GM18520 (cell line): ENCODE measurements around the gene TFR2.
"Not testable (repeated sequence)": the region's sequence is repeated elsewhere in the genome, so short reads cannot be mapped to it uniquely, and the experiment has no call there.

ENCODE experiments used
- ATAC-seq: cut with Tn5 transposase; IDR thresholded peaks from one replicate; pipeline ENCODE4 v1.9.1; 2021; ENCODE audit not compliant: unreplicated experiment

TFR2 gene

GRCh38 chr7:100678291-100678984 lies 37.1 kb upstream of the TFR2 start:
- ATAC-seq = no peak

DNA sequence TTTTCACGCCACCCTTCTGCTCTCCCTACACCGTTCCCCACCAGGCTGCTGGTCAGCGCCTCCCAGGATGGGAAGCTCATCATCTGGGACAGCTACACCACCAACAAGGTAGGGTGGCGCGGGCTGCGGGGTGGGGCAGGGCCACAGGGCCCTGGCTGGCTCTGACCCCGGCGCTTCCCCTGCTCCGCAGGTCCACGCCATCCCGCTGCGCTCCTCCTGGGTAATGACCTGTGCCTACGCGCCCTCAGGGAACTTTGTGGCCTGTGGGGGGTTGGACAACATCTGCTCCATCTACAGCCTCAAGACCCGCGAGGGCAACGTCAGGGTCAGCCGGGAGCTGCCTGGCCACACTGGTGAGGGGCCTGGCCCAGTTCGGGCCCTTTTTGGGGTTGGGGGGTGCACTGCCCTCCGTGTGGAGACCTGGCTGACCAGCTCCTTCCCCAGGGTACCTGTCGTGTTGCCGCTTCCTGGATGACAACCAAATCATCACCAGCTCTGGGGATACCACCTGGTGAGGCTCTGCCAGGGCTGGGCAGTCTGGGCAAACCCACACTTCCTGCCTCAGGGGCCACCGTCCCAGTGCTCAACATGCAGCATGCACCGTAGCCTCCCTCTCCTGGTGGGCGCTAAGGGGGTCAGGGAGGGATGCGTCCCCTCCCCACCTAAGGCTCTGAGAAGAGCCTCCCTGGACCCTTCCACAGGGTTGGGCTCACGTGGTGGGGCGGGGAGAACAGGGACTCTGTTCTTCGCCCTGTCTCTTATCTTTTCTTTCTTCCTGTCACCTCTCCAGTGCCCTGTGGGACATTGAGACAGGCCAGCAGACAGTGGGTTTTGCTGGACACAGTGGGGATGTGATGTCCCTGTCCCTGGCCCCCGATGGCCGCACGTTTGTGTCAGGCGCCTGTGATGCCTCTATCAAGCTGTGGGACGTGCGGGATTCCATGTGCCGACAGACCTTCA lies 36.2 kb upstream of the TFR2 start:
- ATAC-seq = no peak

GRCh38 chr7:100676501-100677306 lies 35.4 kb upstream of the TFR2 start:
- no peak for ATAC-seq

GRCh38 chr7:100675581-100676350 lies 34.4 kb upstream of the TFR2 start:
- ATAC-seq = peak; percentile 20

DNA sequence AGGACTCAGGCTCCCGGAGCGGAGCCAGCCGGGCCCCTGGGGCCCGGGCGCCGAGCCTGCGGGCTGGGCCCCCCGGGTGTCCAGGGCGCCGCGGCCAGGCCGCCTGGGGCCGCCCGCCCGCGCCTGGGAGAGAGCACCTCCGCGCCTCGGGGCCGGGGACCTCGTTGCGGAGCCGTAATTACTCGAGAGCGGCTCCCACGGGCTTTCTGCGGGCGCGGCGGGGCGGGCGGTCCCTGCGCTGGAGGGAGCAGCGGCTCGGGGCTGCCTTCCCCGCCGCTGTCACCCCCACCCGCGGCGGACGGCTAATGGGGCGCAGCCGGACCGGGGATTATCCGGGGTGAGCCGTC lies 33.7 kb upstream of the TFR2 start:
- no peak for ATAC-seq

DNA sequence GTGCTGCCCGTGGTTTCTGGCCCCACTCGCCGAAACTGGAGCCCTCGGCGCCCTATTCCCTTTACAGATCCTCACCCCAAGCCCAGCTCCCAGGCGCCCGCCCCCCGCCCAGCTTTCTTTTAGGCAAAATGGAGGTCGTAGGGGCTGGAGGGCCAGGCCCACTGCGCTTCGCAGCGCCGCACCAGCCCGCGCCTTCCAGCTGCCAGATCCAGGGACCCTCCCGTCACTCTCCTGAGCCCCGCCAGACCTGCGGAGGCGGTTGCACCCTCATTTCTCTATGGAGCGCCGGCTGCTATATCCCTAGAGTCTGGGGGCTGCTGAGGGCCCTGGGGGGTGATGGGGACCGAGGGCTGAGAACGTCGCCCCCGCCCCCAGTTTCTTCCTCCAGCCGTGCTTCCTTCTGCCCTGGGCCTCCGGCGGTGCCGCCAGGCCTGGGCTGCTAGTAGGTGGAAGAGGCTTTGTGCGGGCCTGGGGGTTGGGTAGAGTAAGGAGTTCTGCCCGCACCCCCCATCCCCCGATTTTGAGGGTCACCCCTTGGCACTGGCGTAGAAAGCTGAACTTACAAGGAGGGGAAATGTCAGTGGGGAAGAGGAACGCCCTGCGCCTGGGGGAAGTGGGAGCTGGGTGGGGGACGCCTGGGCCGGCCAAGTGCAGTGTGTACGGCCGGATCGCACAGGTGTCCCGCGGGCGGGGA lies 33.2 kb upstream of the TFR2 start:
- no peak for ATAC-seq

DNA sequence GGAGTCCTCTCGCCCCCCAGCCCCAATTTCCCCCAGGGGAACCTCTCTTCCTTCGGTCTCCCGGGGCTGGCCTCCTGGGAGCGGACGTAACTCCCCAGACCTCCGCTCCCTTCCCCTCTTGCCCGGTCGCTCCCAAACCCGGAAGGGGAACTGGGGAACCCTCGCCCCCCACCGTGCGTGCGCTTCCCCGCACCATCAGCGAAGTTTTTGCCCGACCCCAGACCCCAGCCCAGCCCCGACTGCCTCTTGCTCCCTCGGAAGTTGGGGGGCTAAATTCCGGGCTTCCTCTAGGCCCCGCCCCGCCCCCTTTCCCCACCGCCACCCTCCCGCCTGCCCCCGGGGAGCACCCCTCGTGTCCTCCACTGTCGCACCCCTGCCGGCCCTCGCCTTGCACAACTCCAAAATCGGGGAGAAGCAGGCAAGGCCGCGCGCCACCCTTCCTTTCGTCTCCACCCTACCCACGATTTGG lies 32.6 kb upstream of the TFR2 start:
- no peak for ATAC-seq

GRCh38 chr7:100673302-100673941 lies 32.1 kb upstream of the TFR2 start, which contains the start of gene GNB2:
TSS of gene GNB2 (plus strand) at chr7:100673740. CDS start at chr7:100676266, 2,526 bp downstream.
- ATAC-seq = peak; percentile 62

GRCh38 chr7:100671353-100672327 lies 30.3 kb upstream of the TFR2 start:
- no peak for ATAC-seq

DNA sequence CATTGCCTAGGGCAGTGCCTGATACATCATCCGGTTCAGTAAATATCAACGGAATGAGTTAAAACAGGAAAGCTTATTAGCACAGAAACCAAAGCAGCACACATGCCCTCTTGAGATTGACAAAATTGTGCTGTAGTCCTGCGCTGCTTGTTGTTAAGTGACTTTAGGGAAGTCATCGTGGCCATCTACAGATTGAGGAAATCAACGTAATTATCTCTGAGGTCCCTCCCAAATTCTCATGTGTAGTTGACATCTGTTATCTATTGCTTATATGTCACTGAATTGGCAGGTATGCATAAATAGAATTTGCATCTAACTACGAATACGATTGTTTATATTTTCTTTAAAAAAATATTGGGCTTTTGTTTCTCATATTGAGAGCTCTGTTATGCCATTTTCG lies 28.7 kb upstream of the TFR2 start:
- no peak for ATAC-seq

DNA sequence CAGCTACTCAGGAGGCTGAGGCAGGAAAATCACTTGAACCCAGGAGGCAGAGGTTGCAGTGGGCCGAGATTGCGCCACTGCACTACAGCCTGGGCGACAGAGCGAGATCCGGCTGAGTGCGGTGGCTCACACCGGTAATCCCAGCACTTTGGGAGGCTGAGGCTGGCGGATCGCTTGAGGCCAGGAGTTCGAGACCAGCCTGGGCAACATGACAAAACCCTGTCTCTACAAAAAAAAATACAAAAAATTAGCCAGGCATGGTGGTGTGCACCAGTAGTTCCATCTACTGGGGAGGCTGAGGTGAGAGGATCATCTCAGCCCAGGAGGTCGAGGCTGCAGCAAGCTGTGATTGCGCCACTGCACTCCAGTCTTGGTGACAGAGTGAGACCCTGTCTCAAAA lies 27.8 kb upstream of the TFR2 start:
- not testable (repeated sequence) for ATAC-seq

- no peak for ATAC-seq
Observed at GRCh38 chr7:100668069-100668449, 26.7 kb upstream of the TFR2 start.

DNA sequence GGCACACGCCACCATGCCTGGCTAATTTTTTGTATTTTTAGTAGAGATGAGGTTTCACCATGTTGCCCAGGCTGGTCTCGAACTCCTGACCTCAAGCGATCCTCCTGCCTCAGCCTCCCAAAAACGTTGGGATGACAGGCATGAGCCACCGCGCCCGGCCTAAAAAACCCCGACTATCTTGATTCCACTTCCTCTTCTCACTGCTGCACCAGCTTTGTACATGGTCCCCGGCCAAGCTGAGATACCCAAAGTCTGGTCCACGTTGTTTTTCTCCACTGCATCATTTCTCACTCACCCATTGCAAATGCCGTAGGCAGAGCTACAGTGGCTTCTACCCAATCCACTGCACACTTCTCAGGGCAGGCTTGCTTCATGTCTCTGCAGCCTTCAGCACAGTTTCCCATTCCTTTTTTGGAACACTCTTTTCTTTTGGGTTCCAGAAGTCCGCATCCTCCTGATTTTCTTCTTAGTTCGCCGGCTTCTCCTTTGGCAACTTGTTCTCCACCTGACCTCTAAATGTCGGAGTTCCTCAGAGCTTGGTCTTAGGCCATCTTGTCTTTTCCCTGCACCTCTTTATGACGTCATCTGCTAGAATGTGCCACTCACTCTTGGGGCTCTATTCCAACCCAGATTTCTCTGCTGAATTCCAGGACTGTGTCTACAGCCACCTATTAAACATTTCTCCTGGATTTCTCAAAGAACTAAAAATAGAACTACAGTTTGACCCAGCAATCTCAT lies 26.1 kb upstream of the TFR2 start:
- no peak for ATAC-seq

DNA sequence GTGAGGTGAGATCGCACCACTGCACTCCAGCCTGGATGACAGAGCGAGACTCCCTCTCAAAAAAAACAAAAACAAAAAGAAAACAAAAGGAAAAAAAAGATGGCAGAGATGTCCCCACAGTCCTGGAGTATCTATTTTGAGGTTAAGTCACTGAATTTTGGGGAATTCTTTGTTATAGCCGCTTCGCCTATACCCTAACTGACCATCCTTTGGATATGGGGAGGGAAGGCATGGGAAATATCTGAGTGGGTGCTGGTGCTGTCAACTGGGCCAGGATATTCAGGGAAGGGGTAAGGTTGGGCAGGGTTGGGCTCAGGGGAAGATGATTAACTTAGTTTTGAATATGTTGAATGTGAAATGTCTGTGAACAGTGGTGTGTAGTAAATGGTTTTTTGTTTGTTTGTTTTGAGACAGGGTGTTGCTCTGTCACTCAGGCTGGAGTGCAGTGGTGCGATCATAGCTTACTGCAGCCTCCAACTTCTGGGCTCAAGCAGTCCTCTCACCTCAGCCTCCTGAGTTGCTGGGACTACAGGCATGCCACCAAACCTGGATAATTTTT lies 23.9 kb upstream of the TFR2 start:
- ATAC-seq = no peak

DNA sequence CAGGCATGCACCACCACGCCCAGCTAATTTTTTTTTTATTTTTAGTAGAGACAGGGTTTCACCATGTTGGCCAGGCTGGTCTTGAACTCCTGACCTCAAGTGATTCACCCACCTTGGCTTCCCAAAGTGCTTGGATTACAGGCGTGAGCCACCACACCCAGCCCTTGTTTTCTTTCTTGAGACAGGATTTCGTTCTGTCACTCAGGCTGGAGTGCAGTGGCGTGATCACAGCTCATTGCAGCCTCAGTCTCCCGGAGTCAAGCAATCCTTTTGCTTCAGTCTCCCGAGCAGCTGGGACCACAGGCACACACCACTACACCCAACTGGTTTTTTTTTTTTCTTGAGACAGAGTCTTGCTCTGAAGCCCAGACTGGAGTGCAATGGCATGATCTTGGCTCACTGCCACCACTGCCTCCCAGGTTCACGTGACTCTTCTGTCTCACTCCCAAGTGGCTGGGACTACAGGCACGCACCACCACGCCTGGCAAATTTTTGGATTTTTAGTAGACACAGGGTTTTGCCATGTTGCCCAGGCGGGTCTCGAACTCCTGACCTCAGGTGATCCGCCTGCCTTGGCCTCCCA lies 20.9 kb upstream of the TFR2 start:
- not testable (repeated sequence) for ATAC-seq

DNA sequence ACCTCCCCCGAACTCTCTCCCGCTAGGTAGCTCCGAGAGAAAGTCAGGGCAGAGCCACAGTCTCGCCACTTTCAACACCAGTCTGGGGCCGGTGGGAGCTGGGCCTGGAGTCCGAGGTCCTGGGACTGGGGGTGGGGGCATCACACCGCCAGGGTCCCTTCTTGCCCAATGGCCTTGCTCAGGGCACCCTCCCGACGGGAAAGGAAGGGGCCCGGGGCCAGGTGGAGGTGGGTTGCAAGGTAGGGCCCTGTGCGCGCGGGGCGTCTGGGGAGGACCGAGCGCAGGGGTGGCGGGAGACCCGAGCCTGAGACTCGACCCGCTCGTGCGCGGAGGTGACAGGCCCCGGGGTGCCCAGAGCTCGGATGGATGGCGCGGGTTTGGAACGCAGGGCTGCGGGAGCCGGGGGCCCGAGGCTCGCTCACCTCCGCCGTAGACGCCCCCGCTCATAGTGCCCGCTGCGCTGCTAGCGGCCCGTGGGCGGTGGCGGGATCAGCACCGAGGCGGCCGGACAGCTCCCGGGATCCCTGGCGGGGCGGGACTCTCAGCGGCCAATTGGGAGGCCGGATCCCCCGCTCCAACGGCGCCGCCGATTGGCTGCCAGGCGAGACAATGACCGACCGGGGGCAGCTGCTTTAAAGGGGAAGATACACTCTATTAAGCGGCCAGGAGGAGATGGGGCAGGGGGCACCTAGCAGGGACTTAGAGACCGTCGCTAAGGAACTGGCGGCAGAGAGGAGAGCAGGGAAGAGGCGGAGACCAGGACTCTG lies 14.7 kb upstream of the TFR2 start, which contains the start of gene ACTL6B:
Gene ACTL6B, minus strand, starts transcription at position 541 of the 767 bp plus-strand sequence. Its CDS starts 94 bp downstream, at position 447.
- ATAC-seq = no peak
